Liver (tissue), 9 donors: ENCODE data around the gene KATNAL1. TPM values are rescaled to one million over a fixed set of nuclear protein-coding genes. Genes with fewer than 3 reads are reported as not detected.

ENCODE experiments used
- DNase-seq: peaks from one replicate; pipeline ENCODE4 v3.0.0-alpha.2; 2017; ENCODE audit warnings: low spot score
- H3K27ac ChIP-seq, 2 donors: one replicate each; pipeline ENCODE4 v1.7.0; 2013; ENCODE audit warnings: inconsistent platforms in 2 of 2, low read length in 2 of 2, control low read depth in 1 of 2, low read depth in 1 of 2, mild to moderate bottlenecking in 1 of 2
- H3K27me3 ChIP-seq, 4 donors: one replicate each; pipeline versions ENCODE4 v1.6.1 to v1.7.0; 2013; ENCODE audit warnings: low read length in 3 of 4, inconsistent platforms in 1 of 4, mild to moderate bottlenecking in 1 of 4, moderate library complexity in 1 of 4; ENCODE audit not compliant: control insufficient read depth in 4 of 4, insufficient read depth in 4 of 4
- H3K36me3 ChIP-seq, 4 donors: one replicate each; pipeline versions ENCODE4 v1.6.1 to v1.7.0; 2013; ENCODE audit warnings: low read length in 3 of 4, mild to moderate bottlenecking in 3 of 4, low read depth in 1 of 4, moderate library complexity in 1 of 4; ENCODE audit not compliant: control insufficient read depth in 4 of 4, insufficient read depth in 3 of 4
- H3K4me1 ChIP-seq, 4 donors: one replicate each; pipeline versions ENCODE4 v1.6.1 to v1.7.0; 2013; ENCODE audit warnings: low read length in 3 of 4, mild to moderate bottlenecking in 3 of 4, moderate library complexity in 1 of 4; ENCODE audit not compliant: control insufficient read depth in 4 of 4, insufficient read depth in 4 of 4
- H3K4me3 ChIP-seq, 3 donors: one replicate each; pipeline versions ENCODE4 v1.6.1 to v1.7.0; 2013; ENCODE audit warnings: low read length in 3 of 3, control low read depth in 1 of 3, low read depth in 1 of 3, mild to moderate bottlenecking in 1 of 3
- H3K9ac ChIP-seq, 2 donors: one replicate each; pipeline ENCODE4 v1.7.0; 2013; ENCODE audit warnings: low read length in 2 of 2, mild to moderate bottlenecking in 2 of 2, moderate library complexity in 2 of 2, control low read depth in 1 of 2, low read depth in 1 of 2
- H3K9me3 ChIP-seq, 4 donors: one replicate each; pipeline versions ENCODE4 v1.6.1 to v1.7.0; 2013; ENCODE audit warnings: low read length in 3 of 4; ENCODE audit not compliant: control insufficient read depth in 4 of 4
- CTCF ChIP-seq: fragments of 150-350 bp; IDR thresholded peaks from 2 replicates; pipeline ENCODE4 v1.5.1; 2017; ENCODE audit warnings: improper control_type of control experiment, low read depth, low read length; ENCODE audit not compliant: missing input control
- EGR1 ChIP-seq, 2 donors: IDR thresholded peaks; 2 replicates each; pipeline ENCODE4 v1.6.1; 2016 to 2018; ENCODE audit warnings: antibody characterized with exemption in 2 of 2, low read depth in 2 of 2
- FOXA1 ChIP-seq: IDR thresholded peaks from 2 replicates; pipeline ENCODE4 v1.6.1; 2016; ENCODE audit warnings: antibody characterized with exemption
- FOXA2 ChIP-seq: IDR thresholded peaks from 2 replicates; pipeline ENCODE4 v1.6.1; 2016; ENCODE audit warnings: antibody characterized with exemption
- GABPA ChIP-seq, 2 donors: IDR thresholded peaks in 1 of 2; conservative IDR thresholded peaks in 1 of 2; 2 replicates each; pipeline ENCODE4 v1.6.1; 2016; ENCODE audit warnings: antibody characterized with exemption in 2 of 2, mild to moderate bottlenecking in 1 of 2, moderate library complexity in 1 of 2
- HNF4A ChIP-seq, 2 donors: conservative IDR thresholded peaks; 2 replicates each; pipeline ENCODE4 v1.6.1; 2016; ENCODE audit warnings: antibody characterized with exemption in 2 of 2, mild to moderate bottlenecking in 2 of 2
- HNF4G ChIP-seq: IDR thresholded peaks from 2 replicates; pipeline ENCODE4 v1.6.1; 2016; ENCODE audit warnings: antibody characterized with exemption
- JUND ChIP-seq, 2 donors: IDR thresholded peaks; 2 replicates each; pipeline ENCODE4 v1.6.1; 2016; ENCODE audit warnings: antibody characterized with exemption in 2 of 2
- NR2F2 ChIP-seq: IDR thresholded peaks from 2 replicates; pipeline ENCODE4 v1.6.1; 2016; ENCODE audit warnings: antibody characterized with exemption
- RAD21 ChIP-seq, 2 donors: IDR thresholded peaks; 2 replicates each; pipeline ENCODE4 v1.6.1; 2016; ENCODE audit warnings: antibody characterized with exemption in 2 of 2, mild to moderate bottlenecking in 2 of 2
- RXRA ChIP-seq, 2 donors: IDR thresholded peaks; 2 replicates each; pipeline ENCODE4 v1.6.1; 2017 to 2018; ENCODE audit warnings: antibody characterized with exemption in 2 of 2, mild to moderate bottlenecking in 1 of 2
- SP1 ChIP-seq: IDR thresholded peaks from 2 replicates; pipeline ENCODE4 v1.6.1; 2018; ENCODE audit warnings: antibody characterized with exemption, mild to moderate bottlenecking
- TAF1 ChIP-seq: conservative IDR thresholded peaks from 2 replicates; pipeline ENCODE4 v1.6.1; 2016; ENCODE audit warnings: antibody characterized with exemption, mild to moderate bottlenecking
- YY1 ChIP-seq: IDR thresholded peaks from 2 replicates; pipeline ENCODE4 v1.6.1; 2016; ENCODE audit warnings: antibody characterized with exemption, mild to moderate bottlenecking
- ZBTB33 ChIP-seq: IDR thresholded peaks from 2 replicates; pipeline ENCODE4 v1.6.1; 2016; ENCODE audit warnings: antibody characterized with exemption
- WGBS: extraction: QIAGEN DNeasy Blood & Tissue Kit; methylation state at CpG from one replicate; pipeline ENCODE4 v1.1.7; 2013; 5-methylcytosine and 5-hydroxymethylcytosine counted together
- polyA plus RNA-seq, 2 donors: library from polyadenylated mRNA; stranded (reverse) in 1 of 2; unstranded in 1 of 2; fragments of 200-250 nt in 1 of 2; fragments of >200 nt in 1 of 2; fragmentation: Nextera tagmentation in 1 of 2; extraction: Ambion mirVana in 1 of 2; gene quantifications; one replicate each; pipeline versions ENCODE4 v1.2.1 to v1.2.3, GENCODE V29; 2013 to 2015
- total RNA-seq, 2 donors: library from RNA; depleted of rRNA; stranded (reverse); fragments of >200 nt; gene quantifications; one replicate each; pipeline ENCODE4 v1.2.3, GENCODE V29; 2014
- TF ChIP-seq, protein P1 (sequence below): IDR thresholded peaks from 2 replicates; pipeline ENCODE4 v1.6.1; 2016; ENCODE audit warnings: antibody characterized with exemption
- TF ChIP-seq, protein P2 (sequence below): IDR thresholded peaks from 2 replicates; pipeline ENCODE4 v1.6.1; 2016; ENCODE audit warnings: antibody characterized with exemption
- TF ChIP-seq, protein P3 (sequence below): IDR thresholded peaks from 2 replicates; pipeline ENCODE4 v1.6.1; 2016; ENCODE audit warnings: antibody characterized with exemption, mild to moderate bottlenecking
- donor health status: healthy.
- donor health status: healthy.
- donor health status: healthy.
- donor health status: healthy.
- donor health status: healthy.

KATNAL1 gene
- total and polyA plus RNA-seq, 4 donors, result 2.7 to 12.8 (median 6.0) TPM

DNA sequence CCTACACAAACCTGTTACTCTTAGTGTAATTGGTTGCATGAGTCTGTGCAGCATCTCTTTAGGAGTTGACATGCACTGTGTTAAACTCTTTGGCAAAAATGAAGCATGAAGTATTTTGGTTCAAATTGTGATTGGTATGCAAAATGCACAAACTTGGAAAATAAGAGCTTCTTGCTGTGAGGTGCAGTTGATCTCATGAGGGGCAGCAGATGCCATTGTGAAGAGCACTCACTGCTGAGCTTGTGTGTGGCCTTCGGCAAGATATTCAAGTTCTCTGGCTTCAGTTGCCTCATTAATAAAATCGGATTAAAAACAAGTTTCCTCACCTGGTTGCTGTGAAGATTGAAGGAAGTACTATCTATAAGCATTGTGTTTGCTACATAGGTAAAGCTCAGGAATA, 142.3 kb downstream of the KATNAL1 start (continued):
- TF ChIP-seq ZBTB33, result no peak
- TF ChIP-seq, protein P1, sequence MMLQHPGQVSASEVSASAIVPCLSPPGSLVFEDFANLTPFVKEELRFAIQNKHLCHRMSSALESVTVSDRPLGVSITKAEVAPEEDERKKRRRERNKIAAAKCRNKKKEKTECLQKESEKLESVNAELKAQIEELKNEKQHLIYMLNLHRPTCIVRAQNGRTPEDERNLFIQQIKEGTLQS, result no peak

- no peaks in the 10 kb centered on the region for H3K4me1 ChIP-seq
- DNase-seq, result no peak
- no peaks in the 10 kb centered on the region for H3K9me3 ChIP-seq
- WGBS, result 65% methylated on average over 9 of the region's 9 CpGs
- no peak overlapping the region for H3K9ac ChIP-seq
- H3K27me3 ChIP-seq, result no peaks in the 10 kb centered on the region
- no peak overlapping the region for H3K4me3 ChIP-seq
- no peak overlapping the region for H3K27ac ChIP-seq
- TF ChIP-seq SP1 (no peak), EGR1 (IDR thresholded peaks at IDR 0.05; ENCODE audit: low read depth in 2 of 2) (no peak), FOXA2 (no peak), YY1 (no peak), ZBTB33 (no peak), HNF4A (conservative IDR thresholded peaks at IDR 0.05) (no peak), HNF4G (no peak), FOXA1 (no peak), RXRA (IDR thresholded peaks at IDR 0.05) (no peak), JUND (IDR thresholded peaks at IDR 0.05) (no peak), RAD21 (IDR thresholded peaks at IDR 0.05) (no peak), NR2F2 (no peak)
- TF ChIP-seq, protein P2, sequence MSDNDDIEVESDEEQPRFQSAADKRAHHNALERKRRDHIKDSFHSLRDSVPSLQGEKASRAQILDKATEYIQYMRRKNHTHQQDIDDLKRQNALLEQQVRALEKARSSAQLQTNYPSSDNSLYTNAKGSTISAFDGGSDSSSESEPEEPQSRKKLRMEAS, result no peak
- H3K36me3 ChIP-seq, result no peaks in the 10 kb centered on the region
Observed at GRCh38 chr13:30164146-30164545, 143.2 kb downstream of the KATNAL1 start.

GRCh38 chr13:30163441-30163840, 143.9 kb downstream of the KATNAL1 start:
- Histone ChIP-seq H3K9me3 (no peaks in the 10 kb centered on the region), H3K4me3 (no peak overlapping the region), H3K4me1 (no peaks in the 10 kb centered on the region), H3K27ac (no peak overlapping the region), H3K36me3 (no peaks in the 10 kb centered on the region), H3K27me3 (no peaks in the 10 kb centered on the region), H3K9ac (no peak overlapping the region)
- WGBS, result 100% methylated on average over 2 of the region's 2 CpGs
- no peak for DNase-seq
- TF ChIP-seq YY1 (no peak), SP1 (no peak), HNF4G (no peak), GABPA (IDR thresholded peaks at IDR 0.05 in 1 of 2, conservative IDR thresholded peaks at IDR 0.05 in 1 of 2) (no peak), HNF4A (conservative IDR thresholded peaks at IDR 0.05) (no peak), NR2F2 (no peak), CTCF (no peak), FOXA2 (no peak), EGR1 (IDR thresholded peaks at IDR 0.05; ENCODE audit: low read depth in 2 of 2) (no peak), TAF1 (no peak), FOXA1 (no peak)
- TF ChIP-seq, protein P3, sequence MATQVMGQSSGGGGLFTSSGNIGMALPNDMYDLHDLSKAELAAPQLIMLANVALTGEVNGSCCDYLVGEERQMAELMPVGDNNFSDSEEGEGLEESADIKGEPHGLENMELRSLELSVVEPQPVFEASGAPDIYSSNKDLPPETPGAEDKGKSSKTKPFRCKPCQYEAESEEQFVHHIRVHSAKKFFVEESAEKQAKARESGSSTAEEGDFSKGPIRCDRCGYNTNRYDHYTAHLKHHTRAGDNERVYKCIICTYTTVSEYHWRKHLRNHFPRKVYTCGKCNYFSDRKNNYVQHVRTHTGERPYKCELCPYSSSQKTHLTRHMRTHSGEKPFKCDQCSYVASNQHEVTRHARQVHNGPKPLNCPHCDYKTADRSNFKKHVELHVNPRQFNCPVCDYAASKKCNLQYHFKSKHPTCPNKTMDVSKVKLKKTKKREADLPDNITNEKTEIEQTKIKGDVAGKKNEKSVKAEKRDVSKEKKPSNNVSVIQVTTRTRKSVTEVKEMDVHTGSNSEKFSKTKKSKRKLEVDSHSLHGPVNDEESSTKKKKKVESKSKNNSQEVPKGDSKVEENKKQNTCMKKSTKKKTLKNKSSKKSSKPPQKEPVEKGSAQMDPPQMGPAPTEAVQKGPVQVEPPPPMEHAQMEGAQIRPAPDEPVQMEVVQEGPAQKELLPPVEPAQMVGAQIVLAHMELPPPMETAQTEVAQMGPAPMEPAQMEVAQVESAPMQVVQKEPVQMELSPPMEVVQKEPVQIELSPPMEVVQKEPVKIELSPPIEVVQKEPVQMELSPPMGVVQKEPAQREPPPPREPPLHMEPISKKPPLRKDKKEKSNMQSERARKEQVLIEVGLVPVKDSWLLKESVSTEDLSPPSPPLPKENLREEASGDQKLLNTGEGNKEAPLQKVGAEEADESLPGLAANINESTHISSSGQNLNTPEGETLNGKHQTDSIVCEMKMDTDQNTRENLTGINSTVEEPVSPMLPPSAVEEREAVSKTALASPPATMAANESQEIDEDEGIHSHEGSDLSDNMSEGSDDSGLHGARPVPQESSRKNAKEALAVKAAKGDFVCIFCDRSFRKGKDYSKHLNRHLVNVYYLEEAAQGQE, result no peak
- TF ChIP-seq, protein P1, result no peak
